Mucosa of stomach (tissue), 1 donor: ENCODE results near the gene TAF7.
"Not testable (repeated sequence)": the region's sequence is repeated elsewhere in the genome, so short reads cannot be mapped to it uniquely, and the experiment has no call there.

Source experiments
- H3K27me3 ChIP-seq: one replicate; pipeline ENCODE4 v1.7.0; 2013; ENCODE audit warnings: mild to moderate bottlenecking, low read length; ENCODE audit not compliant: control insufficient read depth, insufficient read depth
- H3K36me3 ChIP-seq: one replicate; pipeline ENCODE4 v1.7.0; 2013; ENCODE audit warnings: low read length; ENCODE audit not compliant: control insufficient read depth, insufficient read depth
- H3K4me1 ChIP-seq: one replicate; pipeline ENCODE4 v1.7.0; 2013; ENCODE audit warnings: mild to moderate bottlenecking, low read length; ENCODE audit not compliant: control insufficient read depth, insufficient read depth
- H3K4me3 ChIP-seq: one replicate; pipeline ENCODE4 v1.7.0; 2013; ENCODE audit warnings: low read length
- H3K9ac ChIP-seq: one replicate; pipeline ENCODE4 v1.7.0; 2013; ENCODE audit warnings: mild to moderate bottlenecking, low read length, moderate library complexity
- H3K9me3 ChIP-seq: one replicate; pipeline ENCODE4 v1.7.0; 2013; ENCODE audit warnings: mild to moderate bottlenecking, low read length, moderate library complexity; ENCODE audit not compliant: control insufficient read depth
- donor health status: Pancreatic carcinoma.

The TAF7 gene

GRCh38 chr5:141349917-141350619, 29.5 kb upstream of the TAF7 start, which contains the start of gene PCDHGB1:
TSS of gene PCDHGB1 (plus strand) at chr5:141350099. CDS start at chr5:141350261, 162 bp downstream.
- H3K9me3 ChIP-seq = peaks cover 18% of the 10 kb centered on the region
- no peaks in the 10 kb centered on the region for H3K36me3 ChIP-seq
- no peak within 1 kb of the TSS for H3K4me3 ChIP-seq
- H3K9ac ChIP-seq = no peak within 1 kb of the TSS
- H3K27me3 ChIP-seq = peaks cover 4% of the 10 kb centered on the region
- H3K4me1 ChIP-seq = no peaks in the 10 kb centered on the region

GRCh38 chr5:141346017-141346416, 25.4 kb upstream of the TAF7 start:
- not testable (repeated sequence) for H3K4me1 ChIP-seq, H3K4me3 ChIP-seq, H3K36me3 ChIP-seq, H3K9ac ChIP-seq, H3K27me3 ChIP-seq
- peaks cover 12% of the 10 kb centered on the region for H3K9me3 ChIP-seq

GRCh38 chr5:141345327-141345726, 24.7 kb upstream of the TAF7 start:
- peaks cover 9% of the 10 kb centered on the region for H3K9me3 ChIP-seq
- H3K27me3 ChIP-seq = no peaks in the 10 kb centered on the region
- H3K4me3 ChIP-seq = no peak overlapping the region
- H3K9ac ChIP-seq = no peak overlapping the region
- no peaks in the 10 kb centered on the region for H3K4me1 ChIP-seq
- H3K36me3 ChIP-seq = no peaks in the 10 kb centered on the region

- Histone ChIP-seq H3K9me3 (peaks cover 5% of the 10 kb centered on the region), H3K36me3 (no peaks in the 10 kb centered on the region), H3K4me3 (no peak overlapping the region), H3K9ac (no peak overlapping the region), H3K4me1 (no peaks in the 10 kb centered on the region), H3K27me3 (peaks cover 4% of the 10 kb centered on the region)
These were observed 23.4 kb upstream of the TAF7 start for GRCh38 chr5:141343953-141344463.

GRCh38 chr5:141343242-141343952, 22.8 kb upstream of the TAF7 start, which contains the start of gene PCDHGA3:
TSS of gene PCDHGA3 (plus strand) at chr5:141343829. CDS start at chr5:141344034, 205 bp downstream.
- peaks cover 9% of the 10 kb centered on the region for H3K27me3 ChIP-seq
- H3K9ac ChIP-seq = no peak within 1 kb of the TSS
- H3K4me3 ChIP-seq = no peak within 1 kb of the TSS
- H3K9me3 ChIP-seq = peaks cover 10% of the 10 kb centered on the region
- H3K36me3 ChIP-seq = no peaks in the 10 kb centered on the region
- no peaks in the 10 kb centered on the region for H3K4me1 ChIP-seq

GRCh38 chr5:141342773-141343172, 22.2 kb upstream of the TAF7 start:
- Histone ChIP-seq H3K9ac (no peak overlapping the region), H3K4me1 (no peaks in the 10 kb centered on the region), H3K4me3 (no peak overlapping the region), H3K36me3 (no peaks in the 10 kb centered on the region), H3K27me3 (peaks cover 9% of the 10 kb centered on the region), H3K9me3 (peaks cover 10% of the 10 kb centered on the region)

- H3K27me3 ChIP-seq, H3K4me3 ChIP-seq, H3K9ac ChIP-seq, H3K4me1 ChIP-seq, H3K36me3 ChIP-seq, H3K9me3 ChIP-seq: not testable (repeated sequence)
These were observed 20.3 kb upstream of the TAF7 start for GRCh38 chr5:141340781-141341354.

- peaks cover 9% of the 10 kb centered on the region for H3K27me3 ChIP-seq
- H3K4me3 ChIP-seq = no peak within 1 kb of the TSS
- H3K9ac ChIP-seq = no peak within 1 kb of the TSS
- H3K36me3 ChIP-seq = no peaks in the 10 kb centered on the region
- peaks cover 6% of the 10 kb centered on the region for H3K9me3 ChIP-seq
- H3K4me1 ChIP-seq = no peaks in the 10 kb centered on the region
These were observed 18.1 kb upstream of the TAF7 start, which contains the start of gene PCDHGA2 for GRCh38 chr5:141338538-141339306. TSS of gene PCDHGA2 (plus strand) at chr5:141338760.

GRCh38 chr5:141332571-141332970, 12.0 kb upstream of the TAF7 start:
- H3K9me3 ChIP-seq, H3K4me1 ChIP-seq, H3K36me3 ChIP-seq, H3K9ac ChIP-seq, H3K27me3 ChIP-seq, H3K4me3 ChIP-seq: not testable (repeated sequence)

- no peaks in the 10 kb centered on the region for H3K36me3 ChIP-seq
- H3K4me3 ChIP-seq = no peak within 1 kb of the TSS
- H3K9me3 ChIP-seq = peaks cover 9% of the 10 kb centered on the region
- H3K27me3 ChIP-seq = peaks cover 5% of the 10 kb centered on the region
- H3K4me1 ChIP-seq = no peaks in the 10 kb centered on the region
- no peak within 1 kb of the TSS for H3K9ac ChIP-seq
These were observed 9.9 kb upstream of the TAF7 start, which contains the start of gene PCDHGA1 for GRCh38 chr5:141330299-141331080. TSS of gene PCDHGA1 (plus strand) at chr5:141330514.

- H3K9ac ChIP-seq = no peak overlapping the region
- H3K4me3 ChIP-seq = no peak overlapping the region
- H3K4me1 ChIP-seq = no peaks in the 10 kb centered on the region
- H3K9me3 ChIP-seq = peaks cover 9% of the 10 kb centered on the region
- H3K27me3 ChIP-seq = peaks cover 5% of the 10 kb centered on the region
- no peaks in the 10 kb centered on the region for H3K36me3 ChIP-seq
These were observed 7.6 kb upstream of the TAF7 start for GRCh38 chr5:141328231-141328630.
